ENCODE results near the gene TBC1D22A.

GRCh38 chr22:47011131-47011858, 248.8 kb downstream of the TBC1D22A start:
- TF ChIP-seq CTCF (IDR thresholded peaks at IDR 0.05), result no peak
- TF ChIP-seq POLR2A (IDR thresholded peaks at IDR 0.05), result no peak

Measured in heart left ventricle (tissue), 13 donors.